ENCODE results near the gene SLC35G6.

SLC35G6 gene

DNA sequence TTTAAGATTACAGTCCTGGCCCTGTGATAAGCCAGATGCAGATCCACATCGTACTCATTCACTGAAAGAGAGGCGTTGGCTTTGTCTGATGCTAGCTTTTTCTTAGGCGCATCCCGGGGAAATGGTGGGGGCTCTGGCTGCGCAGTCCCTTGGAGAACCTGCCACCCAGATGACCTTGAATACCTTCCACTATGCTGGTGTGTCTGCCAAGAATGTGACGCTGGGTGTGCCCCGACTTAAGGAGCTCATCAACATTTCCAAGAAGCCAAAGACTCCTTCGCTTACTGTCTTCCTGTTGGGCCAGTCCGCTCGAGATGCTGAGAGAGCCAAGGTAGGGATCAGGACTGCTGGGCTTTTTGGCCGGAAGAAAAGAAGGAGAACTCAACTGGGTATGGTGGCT lies 26.9 kb downstream of the SLC35G6 start:
- no peak for DNase-seq

DNA sequence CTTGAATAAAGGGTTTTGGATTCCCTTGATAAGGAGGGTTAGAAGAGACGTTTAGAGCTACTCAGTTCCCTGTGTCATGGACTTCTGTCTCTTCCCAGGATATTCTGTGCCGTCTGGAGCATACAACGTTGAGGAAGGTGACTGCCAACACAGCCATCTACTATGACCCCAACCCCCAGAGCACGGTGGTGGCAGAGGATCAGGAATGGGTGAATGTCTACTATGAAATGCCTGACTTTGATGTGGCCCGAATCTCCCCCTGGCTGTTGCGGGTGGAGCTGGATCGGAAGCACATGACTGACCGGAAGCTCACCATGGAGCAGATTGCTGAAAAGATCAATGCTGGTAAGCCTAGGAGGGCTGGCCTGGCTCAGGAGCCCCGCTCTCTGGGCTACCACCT lies 27.6 kb downstream of the SLC35G6 start:
- DNase-seq = no peak

DNA sequence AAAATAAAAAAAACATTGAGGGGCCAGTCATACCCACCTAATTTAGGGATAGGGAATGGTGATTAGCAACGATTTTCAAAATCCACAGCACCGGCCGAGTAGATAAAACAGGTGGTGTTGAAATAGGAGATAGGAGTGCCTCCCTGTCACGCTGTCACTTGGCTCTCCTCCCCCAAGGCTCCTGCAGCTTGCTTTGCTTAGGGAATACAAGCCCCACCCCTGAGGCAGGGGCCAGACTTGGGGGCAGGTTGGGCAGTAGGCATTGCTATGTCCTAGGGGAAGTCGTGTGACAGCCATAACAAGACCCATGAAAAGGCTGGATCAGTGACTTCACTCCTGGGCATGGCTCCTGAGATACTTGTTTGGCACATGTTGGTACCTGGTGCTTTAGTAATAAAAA lies 28.7 kb downstream of the SLC35G6 start:
- no peak for DNase-seq

DNA sequence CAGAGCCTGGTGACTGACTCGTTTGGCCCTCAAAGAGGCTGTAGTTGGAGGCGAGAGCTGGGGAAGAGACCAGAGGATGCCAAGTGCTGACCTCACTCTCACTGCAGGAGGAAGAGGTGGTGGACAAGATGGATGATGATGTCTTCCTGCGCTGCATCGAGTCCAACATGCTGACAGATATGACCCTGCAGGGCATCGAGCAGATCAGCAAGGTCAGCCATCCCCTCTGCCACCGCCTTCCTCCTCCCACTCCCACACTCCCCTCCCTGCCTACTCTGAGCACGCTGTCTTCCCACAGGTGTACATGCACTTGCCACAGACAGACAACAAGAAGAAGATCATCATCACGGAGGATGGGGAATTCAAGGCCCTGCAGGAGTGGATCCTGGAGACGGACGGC lies 29.9 kb downstream of the SLC35G6 start:
- DNase-seq = no peak

DNA sequence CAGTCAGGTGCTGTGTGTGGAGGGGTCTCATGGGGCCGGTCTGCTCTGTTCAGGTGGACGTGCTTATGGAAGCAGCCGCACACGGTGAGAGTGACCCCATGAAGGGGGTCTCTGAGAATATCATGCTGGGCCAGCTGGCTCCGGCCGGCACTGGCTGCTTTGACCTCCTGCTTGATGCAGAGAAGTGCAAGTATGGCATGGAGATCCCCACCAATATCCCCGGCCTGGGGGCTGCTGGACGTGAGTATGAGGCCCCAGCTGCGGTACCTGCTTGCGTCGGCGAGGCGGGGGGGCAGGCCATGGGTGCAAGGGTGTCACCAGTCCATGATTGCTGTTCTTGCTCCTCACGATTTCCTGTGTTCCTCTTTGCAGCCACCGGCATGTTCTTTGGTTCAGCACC lies 30.9 kb downstream of the SLC35G6 start:
- DNase-seq = no peak

DNA sequence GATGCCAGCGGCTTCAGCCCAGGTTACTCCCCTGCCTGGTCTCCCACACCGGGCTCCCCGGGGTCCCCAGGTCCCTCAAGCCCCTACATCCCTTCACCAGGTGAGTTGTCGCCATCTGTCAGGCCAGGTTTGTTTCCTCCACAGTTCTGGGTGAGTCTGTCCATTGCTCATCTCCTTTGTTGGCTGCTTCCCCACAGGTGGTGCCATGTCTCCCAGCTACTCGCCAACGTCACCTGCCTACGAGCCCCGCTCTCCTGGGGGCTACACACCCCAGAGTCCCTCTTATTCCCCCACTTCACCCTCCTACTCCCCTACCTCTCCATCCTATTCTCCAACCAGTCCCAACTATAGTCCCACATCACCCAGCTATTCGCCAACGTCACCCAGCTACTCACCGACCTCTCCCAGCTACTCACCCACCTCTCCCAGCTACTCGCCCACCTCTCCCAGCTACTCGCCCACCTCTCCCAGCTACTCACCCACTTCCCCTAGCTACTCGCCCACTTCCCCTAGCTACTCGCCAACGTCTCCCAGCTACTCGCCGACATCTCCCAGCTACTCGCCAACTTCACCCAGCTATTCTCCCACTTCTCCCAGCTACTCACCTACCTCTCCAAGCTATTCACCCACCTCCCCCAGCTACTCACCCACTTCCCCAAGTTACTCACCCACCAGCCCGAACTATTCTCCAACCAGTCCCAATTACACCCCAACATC lies 31.7 kb downstream of the SLC35G6 start:
- no peak for DNase-seq

DNA sequence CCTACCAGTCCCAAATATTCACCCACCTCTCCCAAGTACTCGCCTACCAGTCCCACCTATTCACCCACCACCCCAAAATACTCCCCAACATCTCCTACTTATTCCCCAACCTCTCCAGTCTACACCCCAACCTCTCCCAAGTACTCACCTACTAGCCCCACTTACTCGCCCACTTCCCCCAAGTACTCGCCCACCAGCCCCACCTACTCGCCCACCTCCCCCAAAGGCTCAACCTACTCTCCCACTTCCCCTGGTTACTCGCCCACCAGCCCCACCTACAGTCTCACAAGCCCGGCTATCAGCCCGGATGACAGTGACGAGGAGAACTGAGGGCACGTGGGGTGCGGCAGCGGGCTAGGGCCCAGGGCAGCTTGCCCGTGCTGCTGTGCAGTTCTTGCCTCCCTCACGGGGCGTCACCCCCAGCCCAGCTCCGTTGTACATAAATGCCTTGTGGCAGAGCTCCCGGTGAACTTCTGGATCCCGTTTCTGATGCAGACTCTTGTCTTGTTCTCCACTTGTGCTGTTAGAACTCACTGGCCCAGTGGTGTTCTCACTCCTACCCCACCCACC lies 32.7 kb downstream of the SLC35G6 start:
- DNase-seq = no peak

DNA sequence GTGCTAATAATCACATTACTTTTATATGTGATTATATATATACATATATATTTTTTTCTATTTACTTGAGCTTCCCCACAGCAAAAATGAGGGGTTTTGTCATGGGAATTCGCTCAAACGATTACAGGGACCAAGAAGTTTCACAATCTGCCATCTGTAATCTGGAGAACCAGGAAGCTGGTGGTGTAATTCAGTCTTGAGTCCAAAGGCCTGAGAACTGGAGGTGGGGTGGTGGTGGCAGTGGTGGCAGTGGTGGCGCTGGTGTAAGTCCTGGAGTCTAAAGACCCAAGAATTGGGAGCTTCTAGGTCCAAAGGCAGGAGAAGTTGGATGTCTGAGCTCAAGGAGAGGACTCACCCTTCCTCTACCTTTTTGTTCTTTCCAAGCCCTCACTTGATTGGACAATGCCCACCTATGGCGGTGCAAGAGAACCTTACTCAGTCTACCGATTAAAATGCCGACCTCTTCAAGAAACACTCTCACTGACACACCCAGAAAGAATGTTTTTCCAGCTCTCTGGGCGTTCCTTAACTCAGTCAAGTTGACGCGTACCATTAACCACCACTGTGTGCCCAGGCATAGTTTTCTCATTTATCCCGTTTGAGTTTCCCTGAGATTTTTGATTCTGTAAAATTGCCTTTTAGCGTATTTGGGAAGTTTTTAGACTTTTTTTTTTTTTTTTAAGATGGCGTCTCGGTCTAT lies 34.8 kb downstream of the SLC35G6 start:
- DNase-seq = no peak

DNA sequence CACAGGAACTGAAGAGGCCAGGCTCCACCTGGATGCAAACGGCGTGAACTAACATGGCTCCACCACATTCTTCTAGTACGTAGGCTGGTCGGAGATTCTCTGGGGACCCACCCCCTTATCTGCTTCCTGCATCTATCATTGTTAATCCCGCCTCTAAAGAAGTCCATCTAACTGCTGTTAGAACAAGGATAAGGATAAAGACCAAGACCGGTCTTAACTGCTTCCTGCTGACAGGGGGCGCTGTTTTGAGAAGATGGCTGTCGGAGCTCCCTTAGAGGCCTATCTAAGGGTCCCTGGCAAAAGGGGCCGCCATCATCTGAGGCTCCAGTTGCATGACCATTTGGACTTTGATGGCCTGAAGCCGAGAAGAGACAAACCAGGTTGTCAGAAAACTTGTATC lies 41.8 kb downstream of the SLC35G6 start:
- DNase-seq = peak; percentile 19

DNA sequence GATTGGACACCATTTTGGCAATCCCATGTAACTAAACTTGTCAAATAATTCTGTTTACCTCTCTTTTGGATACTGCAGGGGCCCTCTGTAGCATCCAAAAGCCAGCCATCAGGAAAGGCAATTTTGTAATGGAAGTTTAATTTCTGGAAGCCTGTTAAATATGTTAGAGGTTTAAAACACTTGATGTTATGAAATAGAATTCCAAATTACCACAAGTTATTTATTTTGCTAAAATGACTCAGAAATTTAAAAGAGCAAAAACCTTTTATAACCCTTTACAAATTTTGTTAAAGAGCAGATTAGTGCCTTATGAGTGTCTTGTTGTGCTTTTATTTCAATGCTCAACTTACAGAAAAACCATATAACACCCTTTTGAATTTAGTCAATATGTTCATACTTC lies 47.6 kb downstream of the SLC35G6 start:
- DNase-seq = no peak

DNA sequence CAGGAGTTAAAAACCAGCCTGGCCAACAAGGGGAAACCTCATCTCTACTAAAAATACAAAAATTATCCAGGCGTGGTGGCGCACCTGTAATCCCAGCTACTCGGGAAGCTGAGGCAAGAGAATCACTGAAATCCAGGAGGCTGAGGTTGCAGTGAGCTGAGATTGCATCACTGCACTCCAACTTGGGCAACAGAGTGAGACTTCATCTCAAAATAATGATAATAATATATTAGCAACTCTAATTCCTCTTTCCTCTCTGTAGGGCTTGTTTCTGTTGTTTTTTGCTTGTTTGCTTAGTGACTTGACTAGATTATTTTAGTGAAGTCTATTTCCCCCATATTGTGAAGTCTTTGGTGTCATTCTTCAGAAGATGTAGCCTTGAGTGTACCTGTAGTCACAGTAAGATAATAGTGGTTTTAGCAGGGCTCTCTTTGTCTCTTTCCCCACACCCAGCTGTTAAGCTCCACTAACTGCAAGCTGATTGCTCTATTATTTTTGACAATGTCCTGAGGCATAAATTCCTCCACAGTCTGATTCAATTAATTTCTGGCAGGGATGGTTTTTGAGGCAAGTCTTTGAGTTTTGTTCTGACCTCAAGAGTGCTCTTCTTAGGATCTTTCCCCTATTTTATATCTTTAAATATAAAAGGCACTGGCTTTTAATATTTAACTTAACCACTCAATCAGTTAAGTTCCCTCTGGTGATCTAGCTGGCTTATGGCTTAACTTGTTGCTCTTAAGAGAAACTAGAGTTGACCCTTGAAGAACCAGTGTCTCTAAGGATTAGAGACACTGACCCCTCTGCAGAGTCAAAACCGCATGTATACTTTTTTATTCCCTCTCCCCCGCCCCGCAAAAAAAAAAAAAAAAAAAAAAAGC lies 49.0 kb downstream of the SLC35G6 start:
- DNase-seq = no peak
